ENCODE measurements around the gene ANTXR1. TPM values are rescaled to one million over a fixed set of nuclear protein-coding genes. Genes with fewer than 3 reads are reported as not detected.

The ANTXR1 gene
- total RNA-seq, 2 donors from 2014 or later = not detected

GRCh38 chr2:69075486-69075885, 62.5 kb downstream of the ANTXR1 start:
- ATAC-seq = no peak
- no peak for DNase-seq (ENCODE audit: low spot score in 2 of 2)
- Mint-ChIP-seq H3K36me3 (no peaks in the 10 kb centered on the region), H3K27ac (no peak overlapping the region), H3K9me3 (no peaks in the 10 kb centered on the region)

- Mint-ChIP-seq H3K9me3 (no peaks in the 10 kb centered on the region), H3K36me3 (no peaks in the 10 kb centered on the region), H3K27ac (no peak overlapping the region)
- ATAC-seq (no peak), DNase-seq (ENCODE audit: low spot score in 2 of 2) (no peak)
Measured at GRCh38 chr2:69076601-69077000, 63.6 kb downstream of the ANTXR1 start.

GRCh38 chr2:69077252-69077950, 64.4 kb downstream of the ANTXR1 start:
- no peaks in the 10 kb centered on the region for H3K9me3 Mint-ChIP-seq
- H3K36me3 Mint-ChIP-seq = no peaks in the 10 kb centered on the region
- no peak for DNase-seq (ENCODE audit: low spot score in 2 of 2)
- ATAC-seq = no peak
- no peak overlapping the region for H3K27ac Mint-ChIP-seq

GRCh38 chr2:69080071-69080470, 67.1 kb downstream of the ANTXR1 start:
- H3K9me3 Mint-ChIP-seq = no peaks in the 10 kb centered on the region
- H3K36me3 Mint-ChIP-seq = no peaks in the 10 kb centered on the region
- ATAC-seq (no peak), DNase-seq (ENCODE audit: low spot score in 2 of 2) (no peak)
- no peak overlapping the region for H3K27ac Mint-ChIP-seq

GRCh38 chr2:69081001-69081580, 68.1 kb downstream of the ANTXR1 start:
- DNase-seq (ENCODE audit: low spot score in 2 of 2) (no peak), ATAC-seq (no peak)
- Mint-ChIP-seq H3K27ac (no peak overlapping the region), H3K9me3 (no peaks in the 10 kb centered on the region), H3K36me3 (no peaks in the 10 kb centered on the region)

- H3K27ac Mint-ChIP-seq = no peak overlapping the region
- H3K9me3 Mint-ChIP-seq = no peaks in the 10 kb centered on the region
- ATAC-seq (no peak), DNase-seq (ENCODE audit: low spot score in 2 of 2) (no peak)
- no peaks in the 10 kb centered on the region for H3K36me3 Mint-ChIP-seq
Measured at GRCh38 chr2:69081757-69082156, 68.8 kb downstream of the ANTXR1 start.

GRCh38 chr2:69082430-69082997, 69.5 kb downstream of the ANTXR1 start:
- H3K27ac Mint-ChIP-seq = no peak overlapping the region
- H3K9me3 Mint-ChIP-seq = no peaks in the 10 kb centered on the region
- DNase-seq (ENCODE audit: low spot score in 2 of 2) (no peak), ATAC-seq (no peak)
- H3K36me3 Mint-ChIP-seq = no peaks in the 10 kb centered on the region

GRCh38 chr2:69083235-69083748, 70.3 kb downstream of the ANTXR1 start:
- ATAC-seq (no peak), DNase-seq (ENCODE audit: low spot score in 2 of 2) (no peak)
- Mint-ChIP-seq H3K9me3 (no peaks in the 10 kb centered on the region), H3K36me3 (no peaks in the 10 kb centered on the region), H3K27ac (peak overlapping the region in 1 of 2 donors; percentile 16)

- DNase-seq (ENCODE audit: low spot score in 2 of 2) = no peak
- no peaks in the 10 kb centered on the region for H3K9me3 Mint-ChIP-seq
- ATAC-seq = no peak
- H3K36me3 Mint-ChIP-seq = no peaks in the 10 kb centered on the region
- H3K27ac Mint-ChIP-seq = no peak overlapping the region
Measured at GRCh38 chr2:69084492-69084891, 71.5 kb downstream of the ANTXR1 start.

- DNase-seq (ENCODE audit: low spot score in 2 of 2) (no peak), ATAC-seq (no peak)
- Mint-ChIP-seq H3K9me3 (no peaks in the 10 kb centered on the region), H3K27ac (no peak overlapping the region), H3K36me3 (no peaks in the 10 kb centered on the region)
Measured at GRCh38 chr2:69086466-69086865, 73.5 kb downstream of the ANTXR1 start.

GRCh38 chr2:69087211-69087911, 74.4 kb downstream of the ANTXR1 start:
- DNase-seq (ENCODE audit: low spot score in 2 of 2) (no peak), ATAC-seq (no peak)
- no peak overlapping the region for H3K27ac Mint-ChIP-seq
- no peaks in the 10 kb centered on the region for H3K36me3 Mint-ChIP-seq
- H3K9me3 Mint-ChIP-seq = no peaks in the 10 kb centered on the region

- no peaks in the 10 kb centered on the region for H3K9me3 Mint-ChIP-seq
- H3K36me3 Mint-ChIP-seq = no peaks in the 10 kb centered on the region
- no peak for DNase-seq (ENCODE audit: low spot score in 2 of 2)
- no peak for ATAC-seq
- no peak overlapping the region for H3K27ac Mint-ChIP-seq
Measured at GRCh38 chr2:69087912-69088240, 74.9 kb downstream of the ANTXR1 start.

- Mint-ChIP-seq H3K9me3 (no peaks in the 10 kb centered on the region), H3K36me3 (no peaks in the 10 kb centered on the region), H3K27ac (no peak overlapping the region)
- DNase-seq (ENCODE audit: low spot score in 2 of 2) (no peak), ATAC-seq (no peak)
Measured at GRCh38 chr2:69088466-69088865, 75.5 kb downstream of the ANTXR1 start.

GRCh38 chr2:69089266-69089665, 76.3 kb downstream of the ANTXR1 start:
- Mint-ChIP-seq H3K36me3 (no peaks in the 10 kb centered on the region), H3K27ac (no peak overlapping the region), H3K9me3 (no peaks in the 10 kb centered on the region)
- ATAC-seq = no peak
- DNase-seq (ENCODE audit: low spot score in 2 of 2) = no peak

GRCh38 chr2:69089998-69090397, 77.0 kb downstream of the ANTXR1 start:
- no peak for ATAC-seq
- no peak for DNase-seq (ENCODE audit: low spot score in 2 of 2)
- Mint-ChIP-seq H3K27ac (no peak overlapping the region), H3K9me3 (no peaks in the 10 kb centered on the region), H3K36me3 (no peaks in the 10 kb centered on the region)

GRCh38 chr2:69090820-69091219, 77.8 kb downstream of the ANTXR1 start:
- no peak overlapping the region for H3K27ac Mint-ChIP-seq
- no peak for ATAC-seq
- H3K36me3 Mint-ChIP-seq = no peaks in the 10 kb centered on the region
- no peak for DNase-seq (ENCODE audit: low spot score in 2 of 2)
- H3K9me3 Mint-ChIP-seq = no peaks in the 10 kb centered on the region

- no peak for ATAC-seq
- no peak for DNase-seq (ENCODE audit: low spot score in 2 of 2)
- Mint-ChIP-seq H3K27ac (no peak overlapping the region), H3K9me3 (no peaks in the 10 kb centered on the region), H3K36me3 (no peaks in the 10 kb centered on the region)
Measured at GRCh38 chr2:69092857-69093256, 79.9 kb downstream of the ANTXR1 start.
